HepG2 (cell line): Measurements from ENCODE around the gene SYPL1. TPM values are rescaled to one million over a fixed set of nuclear protein-coding genes. Genes with fewer than 3 reads are reported as not detected.

Experiments
- ATAC-seq: fragments of 200-7000 bp; cut with Tn5 transposase; 3 replicates; pipeline ENCODE4 v1.9.1; 2020; ENCODE audit warnings: mild to moderate bottlenecking, moderate library complexity
- BruUV-seq: library from RNA; stranded (reverse); fragments of 400-500 nt; replicated peaks from 2 replicates; lab custom pipeline; 2021; lab: Mats Ljungman, UMichigan
- CTCF ChIA-PET: fragments of 300-600 bp; formaldehyde crosslinking; extraction: SDS; loops from one replicate; lab custom pipeline; 2021; ENCODE audit warnings: low total read pairs, inconsistent platforms, low intra/inter-chr PET ratio; lab: Yijun Ruan, JAX
- POLR2A ChIA-PET: fragments of 350-600 bp; sonication (Branson Sonifier 250); formaldehyde crosslinking; loops from one replicate; lab custom pipeline; 2020; ENCODE audit warnings: antibody characterized with exemption, inconsistent platforms; lab: Yijun Ruan, JAX
- DNase-seq: peaks from one replicate; pipeline ENCODE4 v3.0.0-alpha.2; 2015; ENCODE audit warnings: low spot score
- FAIRE-seq: peaks from 3 replicates; lab custom pipeline; 2011; peaks lifted over from hg19 to GRCh38; lab: Jason Lieb, UNC
- H2AFZ ChIP-seq: one replicate; pipeline ENCODE4 v1.6.1; 2011; ENCODE audit warnings: low read length, inconsistent platforms
- H3K27ac ChIP-seq: fragments of 300-600 bp; 3 replicates; pipeline ENCODE4 v1.8.0; 2011; ENCODE audit warnings: mixed run types, mild to moderate bottlenecking, mixed read lengths, low read length, inconsistent platforms; ENCODE audit not compliant: insufficient read depth; ENCODE audit errors: extremely low read length
- H3K27me3 ChIP-seq, 2 experiments: fragments of 200-600 bp in 1 of 2; 2 replicates in 1 of 2; 3 replicates in 1 of 2; pipeline versions ENCODE4 v1.6.0 to v1.8.0; 2011; ENCODE audit warnings: low read length in 2 of 2, mild to moderate bottlenecking in 2 of 2, moderate library complexity in 2 of 2, inconsistent platforms in 1 of 2; ENCODE audit not compliant: insufficient read depth in 2 of 2, control insufficient read depth in 1 of 2
- H3K36me3 ChIP-seq, 2 experiments: fragments of 200-600 bp in 1 of 2; replicated peaks in 1 of 2; 2 replicates in 1 of 2; 3 replicates in 1 of 2; pipeline versions ENCODE4 v1.5.1 to v1.8.0; 2011; ENCODE audit warnings: low read length in 2 of 2, inconsistent platforms in 1 of 2; ENCODE audit not compliant: insufficient read depth in 2 of 2, control insufficient read depth in 1 of 2
- H3K4me1 ChIP-seq: 2 replicates; pipeline ENCODE4 v1.5.1; 2012; ENCODE audit warnings: low read length, inconsistent platforms; ENCODE audit not compliant: insufficient read depth
- H3K4me2 ChIP-seq: 2 replicates; pipeline ENCODE4 v1.6.0; 2011; ENCODE audit warnings: low read depth, low read length, inconsistent platforms
- H3K4me3 ChIP-seq, 3 experiments: fragments of 200-600 bp in 1 of 3; sonication (generic), shearing (Covaris generic) in 1 of 3; replicated peaks in 1 of 3; 2 replicates each; pipeline ENCODE4 v1.5.1; 2011 to 2016; ENCODE audit warnings: low read length in 3 of 3, inconsistent platforms in 2 of 3, low read depth in 2 of 3, mild to moderate bottlenecking in 2 of 3, control low read depth in 1 of 3, mixed read lengths in 1 of 3; ENCODE audit not compliant: insufficient read depth in 1 of 3
- H3K79me2 ChIP-seq: one replicate; pipeline ENCODE4 v1.6.1; 2011; ENCODE audit warnings: low read length, inconsistent platforms; ENCODE audit not compliant: insufficient read depth
- H3K9ac ChIP-seq: 2 replicates; pipeline ENCODE4 v1.6.0; 2011; ENCODE audit warnings: mild to moderate bottlenecking, low read depth, low read length, inconsistent platforms; ENCODE audit not compliant: insufficient read depth
- H3K9me3 ChIP-seq: 2 replicates; pipeline ENCODE4 v1.5.1; 2012; ENCODE audit warnings: mild to moderate bottlenecking, low read length
- H4K20me1 ChIP-seq: 2 replicates; pipeline ENCODE4 v1.6.0; 2011; ENCODE audit warnings: inconsistent platforms, mild to moderate bottlenecking, low read length, moderate library complexity; ENCODE audit not compliant: insufficient read depth
- KDM2A ChIP-seq: sonication (generic); formaldehyde crosslinking; IDR thresholded peaks from 2 replicates; pipeline ENCODE4 v1.4.0; 2020; ENCODE audit warnings: low read depth, missing genetic modification reagents, borderline replicate concordance
- NFE2 ChIP-seq: sonication (generic); formaldehyde crosslinking; IDR thresholded peaks from 2 replicates; pipeline ENCODE4 v1.4.0; 2020; ENCODE audit warnings: missing genetic modification reagents
- RAD21 ChIP-seq: fragments of 450-650 bp; formaldehyde crosslinking; IDR thresholded peaks from 2 replicates; pipeline ENCODE4 v1.5.0; 2020; ENCODE audit warnings: mild to moderate bottlenecking
- SALL1 ChIP-seq: sonication (generic); formaldehyde crosslinking; IDR thresholded peaks from 2 replicates; pipeline ENCODE4 v1.8.0; 2022; ENCODE audit warnings: mild to moderate bottlenecking, missing genetic modification reagents
- SMC3 ChIP-seq: IDR thresholded peaks from 2 replicates; pipeline ENCODE4 v1.6.1; 2011; ENCODE audit warnings: low read length, improper control_type of control experiment
- STAG1 ChIP-seq: sonication (generic); formaldehyde crosslinking; IDR thresholded peaks from 2 replicates; pipeline ENCODE4 v1.4.0; 2020; ENCODE audit warnings: missing genetic modification reagents
- YY1 ChIP-seq: IDR thresholded peaks from 2 replicates; pipeline ENCODE4 v1.6.1; 2011; ENCODE audit warnings: low read length, low read depth, moderate library complexity, mild to moderate bottlenecking; ENCODE audit not compliant: insufficient read depth, insufficient replicate concordance
- ZC3H4 ChIP-seq: sonication (generic); formaldehyde crosslinking; IDR thresholded peaks from 2 replicates; pipeline ENCODE4 v1.4.0; 2020; ENCODE audit warnings: missing genetic modification reagents, borderline replicate concordance
- ZNF12 ChIP-seq: sonication (generic); formaldehyde crosslinking; IDR thresholded peaks from 2 replicates; pipeline ENCODE4 v1.5.0; 2020; ENCODE audit warnings: missing genetic modification reagents
- ZNF180 ChIP-seq: sonication (generic); formaldehyde crosslinking; IDR thresholded peaks from 2 replicates; pipeline ENCODE4 v1.4.0; 2020; ENCODE audit warnings: low read depth, missing genetic modification reagents, borderline replicate concordance
- ZNF224 ChIP-seq: sonication (generic); formaldehyde crosslinking; IDR thresholded peaks from 2 replicates; pipeline ENCODE4 v1.5.0; 2020; ENCODE audit warnings: mild to moderate bottlenecking, missing genetic modification reagents
- ZNF414 ChIP-seq: sonication (generic); formaldehyde crosslinking; IDR thresholded peaks from 2 replicates; pipeline ENCODE4 v1.5.0; 2020; ENCODE audit warnings: missing genetic modification reagents
- ZNF451 ChIP-seq: sonication (generic); formaldehyde crosslinking; IDR thresholded peaks from 2 replicates; pipeline ENCODE4 v1.5.0; 2020; ENCODE audit warnings: mild to moderate bottlenecking, missing genetic modification reagents
- WGBS: methylation state at CpG from one replicate; pipeline ENCODE4 v1.1.6; 2017; ENCODE audit warnings: low lambda C conversion rate; 5-methylcytosine and 5-hydroxymethylcytosine counted together
- in situ Hi-C: cut with HindIII; loops from 2 replicates; pipeline ENCODE4 v1.10.0; 2017; ENCODE audit warnings: low pct_unique_long_range_greater_than_20kb; ENCODE audit not compliant: extremely low pct_ligation_motif_present
- intact Hi-C: fragments of 100-400 bp; cut with micrococcal nuclease; formaldehyde crosslinking; loops from one replicate; pipeline ENCODE4 v1.10.0; 2022; ENCODE audit not compliant: unreplicated experiment
- polyA plus RNA-seq, 8 experiments: library from polyadenylated mRNA; depleted of rRNA in 3 of 8; stranded (reverse) in 7 of 8; unstranded in 1 of 8; fragments of >200 nt; fragmentation: Illumina TruSeq in 4 of 8; extraction: Trizol in 4 of 8; gene quantifications; 2 replicates each; pipeline versions ENCODE4 v1.2.1 to v1.2.3, GENCODE V29; 2011 to 2016; ENCODE audit warnings: low read depth in 4 of 8, missing spikeins in 1 of 8, mixed read lengths in 1 of 8; ENCODE audit not compliant: insufficient read depth in 1 of 8
- total RNA-seq, 5 experiments: library from RNA; depleted of rRNA; stranded (reverse); fragments of >200 nt; fragmentation: Illumina TruSeq; extraction: Trizol; gene quantifications; 2 replicates each; pipeline ENCODE4 v1.2.3, GENCODE V29; 2016; ENCODE audit warnings: low read depth in 1 of 5
- TF ChIP-seq, protein P1 (sequence below): sonication (generic); formaldehyde crosslinking; IDR thresholded peaks from 2 replicates; pipeline ENCODE4 v1.4.0; 2020; ENCODE audit warnings: missing genetic modification reagents

The SYPL1 gene
- total and polyA plus RNA-seq, 2 of the 13 experiments (the other 11 are each of a cell fraction or from before 2014, with no cell fraction given), result 27.5 to 40.2 TPM

GRCh38 chr7:106056513-106057203 is 55.5 kb downstream of the SYPL1 start:
- H3K27me3 ChIP-seq, result peaks cover 0 to 17% of the 10 kb centered on the region in 2 experiments; a peak in 2 of 5 replicates
- 26% methylated on average over 7 of the region's 9 CpGs for WGBS
- H3K4me2 ChIP-seq, result no peak overlapping the region
- no peak overlapping the region for H2AFZ ChIP-seq
- in situ Hi-C loops (loop anchor here (5.0 kb wide), 1 partner anchor 96 kb away; no protein-coding TSS in a partner anchor), intact Hi-C loops (loop anchor here (1.0 to 10.0 kb wide), 3 partner anchors 98 to 408 kb away; no protein-coding TSS in a partner anchor)
- H3K4me3 ChIP-seq, result no peak overlapping the region
- DNase-seq (peak; percentile 62), ATAC-seq (peak; percentile 93), FAIRE-seq (peak; percentile 95)
- H3K9me3 ChIP-seq, result no peaks in the 10 kb centered on the region
- POLR2A ChIA-PET, result no interaction called here
- no peaks in the 10 kb centered on the region for H4K20me1 ChIP-seq
- no peaks in the 10 kb centered on the region for H3K36me3 ChIP-seq
- no peak overlapping the region for H3K9ac ChIP-seq
- H3K79me2 ChIP-seq, result no peaks in the 10 kb centered on the region
- CTCF ChIA-PET, result interaction anchor here (1.3 to 4.5 kb wide), 2 partner anchors 96 to 110 kb away, joined by 6 to 94 read pairs; no protein-coding TSS in a partner anchor
- H3K27ac ChIP-seq, result no peak overlapping the region
- BruUV-seq, result no TSS peak
- peaks cover 33% of the 10 kb centered on the region for H3K4me1 ChIP-seq
- TF ChIP-seq ZNF414 (CRISPR knock-in tag), result no peak
- TF ChIP-seq SALL1 (CRISPR knock-in tag), result peak; percentile 54; the same call in 1 of the 2 replicates
- TF ChIP-seq ZNF451 (CRISPR knock-in tag), result 0 out of 2 replicates have a peak, but pooled peaks have one; percentile 31
- TF ChIP-seq, protein P1, sequence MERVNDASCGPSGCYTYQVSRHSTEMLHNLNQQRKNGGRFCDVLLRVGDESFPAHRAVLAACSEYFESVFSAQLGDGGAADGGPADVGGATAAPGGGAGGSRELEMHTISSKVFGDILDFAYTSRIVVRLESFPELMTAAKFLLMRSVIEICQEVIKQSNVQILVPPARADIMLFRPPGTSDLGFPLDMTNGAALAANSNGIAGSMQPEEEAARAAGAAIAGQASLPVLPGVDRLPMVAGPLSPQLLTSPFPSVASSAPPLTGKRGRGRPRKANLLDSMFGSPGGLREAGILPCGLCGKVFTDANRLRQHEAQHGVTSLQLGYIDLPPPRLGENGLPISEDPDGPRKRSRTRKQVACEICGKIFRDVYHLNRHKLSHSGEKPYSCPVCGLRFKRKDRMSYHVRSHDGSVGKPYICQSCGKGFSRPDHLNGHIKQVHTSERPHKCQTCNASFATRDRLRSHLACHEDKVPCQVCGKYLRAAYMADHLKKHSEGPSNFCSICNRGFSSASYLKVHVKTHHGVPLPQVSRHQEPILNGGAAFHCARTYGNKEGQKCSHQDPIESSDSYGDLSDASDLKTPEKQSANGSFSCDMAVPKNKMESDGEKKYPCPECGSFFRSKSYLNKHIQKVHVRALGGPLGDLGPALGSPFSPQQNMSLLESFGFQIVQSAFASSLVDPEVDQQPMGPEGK (CRISPR knock-in tag), result 0 out of 2 replicates have a peak, but pooled peaks have one; percentile 10
- peak; percentile 34 for TF ChIP-seq YY1
- peak; percentile 98 for TF ChIP-seq SMC3
- no peak for TF ChIP-seq ZC3H4
- TF ChIP-seq KDM2A (CRISPR knock-in tag), result peak; percentile 51; the same call in 1 of the 2 replicates
- no peak for TF ChIP-seq NFE2 (CRISPR knock-in tag)
- TF ChIP-seq ZNF12 (CRISPR knock-in tag), result peak; percentile 68; the same call in 1 of the 2 replicates
- TF ChIP-seq STAG1, result peak; percentile 94
- no peak for TF ChIP-seq ZNF224
- peak; percentile 92 for TF ChIP-seq RAD21 (CRISPR knock-in tag)
- TF ChIP-seq ZNF180, result no peak
